ENCODE measurements around the gene ZXDC.

The ZXDC gene

DNA sequence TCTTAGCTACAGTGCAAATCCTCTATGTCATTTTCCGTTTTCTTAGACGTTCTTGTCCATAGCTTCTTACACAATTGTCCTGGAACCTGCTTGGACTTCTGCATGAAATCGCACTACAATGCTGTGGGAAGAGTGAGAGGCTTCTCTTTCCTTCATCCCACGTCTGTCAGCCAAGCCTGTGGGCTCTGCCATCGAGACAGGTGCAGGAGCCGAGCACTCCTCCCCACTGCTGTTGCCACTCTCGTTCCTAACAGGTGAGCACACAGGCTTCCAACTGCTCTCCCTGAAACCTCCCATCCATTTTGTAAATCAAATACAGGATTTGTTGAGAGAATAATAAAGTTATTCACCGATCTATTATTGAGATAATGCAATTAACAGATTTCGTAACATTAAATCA, 23.5 kb downstream of the ZXDC start:
- TF ChIP-seq, protein P1, sequence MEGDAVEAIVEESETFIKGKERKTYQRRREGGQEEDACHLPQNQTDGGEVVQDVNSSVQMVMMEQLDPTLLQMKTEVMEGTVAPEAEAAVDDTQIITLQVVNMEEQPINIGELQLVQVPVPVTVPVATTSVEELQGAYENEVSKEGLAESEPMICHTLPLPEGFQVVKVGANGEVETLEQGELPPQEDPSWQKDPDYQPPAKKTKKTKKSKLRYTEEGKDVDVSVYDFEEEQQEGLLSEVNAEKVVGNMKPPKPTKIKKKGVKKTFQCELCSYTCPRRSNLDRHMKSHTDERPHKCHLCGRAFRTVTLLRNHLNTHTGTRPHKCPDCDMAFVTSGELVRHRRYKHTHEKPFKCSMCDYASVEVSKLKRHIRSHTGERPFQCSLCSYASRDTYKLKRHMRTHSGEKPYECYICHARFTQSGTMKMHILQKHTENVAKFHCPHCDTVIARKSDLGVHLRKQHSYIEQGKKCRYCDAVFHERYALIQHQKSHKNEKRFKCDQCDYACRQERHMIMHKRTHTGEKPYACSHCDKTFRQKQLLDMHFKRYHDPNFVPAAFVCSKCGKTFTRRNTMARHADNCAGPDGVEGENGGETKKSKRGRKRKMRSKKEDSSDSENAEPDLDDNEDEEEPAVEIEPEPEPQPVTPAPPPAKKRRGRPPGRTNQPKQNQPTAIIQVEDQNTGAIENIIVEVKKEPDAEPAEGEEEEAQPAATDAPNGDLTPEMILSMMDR (IDR thresholded peaks at IDR 0.05) = no peak

DNA sequence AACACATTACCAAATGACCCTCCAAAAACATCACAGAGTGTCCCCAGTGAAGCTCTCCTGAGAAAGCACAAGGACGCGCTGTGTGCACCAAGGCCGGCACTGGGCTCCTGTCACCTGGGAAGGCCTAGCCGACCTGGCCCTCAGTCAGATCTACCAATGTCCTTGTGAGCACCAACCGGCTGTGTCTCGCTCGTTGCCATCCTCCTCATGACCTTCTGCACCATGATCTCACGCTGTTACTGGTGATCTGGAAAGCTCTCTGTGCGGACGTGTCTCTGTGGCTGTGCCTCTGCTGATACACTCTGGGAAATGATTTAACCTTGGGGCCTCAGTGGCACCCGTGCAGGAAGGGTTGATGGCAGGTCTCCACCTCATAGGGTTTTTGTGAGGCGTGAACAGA, 24.2 kb downstream of the ZXDC start:
- TF ChIP-seq, protein P1 (IDR thresholded peaks at IDR 0.05) = no peak

DNA sequence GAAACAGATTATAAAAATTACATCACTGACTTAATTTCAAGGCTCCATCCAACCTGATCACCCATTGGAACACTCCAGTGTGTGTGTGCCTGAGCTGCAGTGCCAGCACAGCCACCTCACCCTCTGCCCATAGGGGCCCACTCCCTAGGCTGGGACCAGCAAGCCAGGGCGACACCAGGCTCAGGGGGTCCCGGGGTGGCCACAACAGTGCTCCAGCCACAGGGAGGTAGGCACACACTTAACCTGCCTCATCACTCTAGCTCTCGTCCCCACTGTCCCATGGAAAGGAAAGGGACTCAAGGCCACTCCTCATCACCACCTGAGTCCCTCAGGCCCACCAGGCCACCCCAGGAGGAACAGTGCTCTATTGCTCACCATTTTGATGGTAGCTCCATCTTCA, 24.9 kb downstream of the ZXDC start:
- TF ChIP-seq, protein P1 (IDR thresholded peaks at IDR 0.05) = no peak

DNA sequence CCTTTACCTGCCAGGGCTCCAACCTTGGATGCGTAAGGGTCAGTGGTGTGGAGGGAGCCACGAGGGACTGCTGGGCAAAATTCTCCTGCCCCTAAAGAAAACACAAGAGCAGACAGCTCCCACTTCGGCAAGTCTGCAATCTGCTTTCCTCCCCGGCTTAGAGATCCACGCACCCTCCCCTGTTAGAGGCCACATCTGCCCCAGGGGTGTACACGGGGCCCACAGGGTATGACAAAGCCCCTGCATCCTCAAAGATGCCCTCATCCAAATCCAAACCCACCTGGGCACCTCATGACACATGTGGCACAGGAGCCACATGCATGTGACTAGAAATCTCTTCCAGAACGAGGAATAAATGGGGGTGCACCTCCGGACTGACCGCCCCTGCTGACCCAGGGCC, 25.5 kb downstream of the ZXDC start:
- TF ChIP-seq, protein P1 (IDR thresholded peaks at IDR 0.05) = no peak

DNA sequence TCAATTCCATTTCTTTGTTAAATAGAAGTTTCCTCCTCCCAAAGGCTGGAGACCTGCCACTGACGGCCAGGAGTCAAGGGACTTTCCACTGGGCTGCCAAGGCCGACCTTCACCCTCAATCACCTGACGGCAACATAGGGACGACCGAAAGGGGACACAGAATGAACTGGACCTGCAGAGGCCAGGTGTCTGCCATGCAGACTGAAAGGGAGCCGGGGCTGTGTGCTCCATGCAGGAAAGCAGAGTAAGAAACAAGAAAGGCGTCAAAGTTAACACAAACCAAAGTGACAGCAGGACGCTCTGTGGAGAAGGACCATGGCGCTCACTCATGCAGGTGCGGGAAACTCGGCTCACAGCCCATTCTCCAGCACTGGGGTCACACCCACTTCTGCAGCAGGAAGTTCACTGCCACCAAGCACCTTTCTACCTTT, 26.1 kb downstream of the ZXDC start:
- TF ChIP-seq, protein P1 (IDR thresholded peaks at IDR 0.05) = no peak

DNA sequence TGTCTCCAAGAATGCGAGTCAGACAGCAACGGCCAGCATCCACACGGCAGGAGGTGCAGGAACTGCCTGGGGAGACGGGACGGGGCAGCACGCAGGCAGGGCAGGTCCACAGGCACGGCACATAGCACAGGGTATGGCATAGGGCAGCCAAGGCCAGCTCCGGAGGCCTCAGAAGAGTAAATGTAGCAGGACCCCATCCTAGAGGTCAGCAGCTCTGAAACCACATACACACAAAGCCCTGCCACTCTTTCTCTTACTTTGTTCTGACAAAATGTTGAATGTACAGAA, 26.9 kb downstream of the ZXDC start:
- TF ChIP-seq, protein P1 (IDR thresholded peaks at IDR 0.05) = no peak

DNA sequence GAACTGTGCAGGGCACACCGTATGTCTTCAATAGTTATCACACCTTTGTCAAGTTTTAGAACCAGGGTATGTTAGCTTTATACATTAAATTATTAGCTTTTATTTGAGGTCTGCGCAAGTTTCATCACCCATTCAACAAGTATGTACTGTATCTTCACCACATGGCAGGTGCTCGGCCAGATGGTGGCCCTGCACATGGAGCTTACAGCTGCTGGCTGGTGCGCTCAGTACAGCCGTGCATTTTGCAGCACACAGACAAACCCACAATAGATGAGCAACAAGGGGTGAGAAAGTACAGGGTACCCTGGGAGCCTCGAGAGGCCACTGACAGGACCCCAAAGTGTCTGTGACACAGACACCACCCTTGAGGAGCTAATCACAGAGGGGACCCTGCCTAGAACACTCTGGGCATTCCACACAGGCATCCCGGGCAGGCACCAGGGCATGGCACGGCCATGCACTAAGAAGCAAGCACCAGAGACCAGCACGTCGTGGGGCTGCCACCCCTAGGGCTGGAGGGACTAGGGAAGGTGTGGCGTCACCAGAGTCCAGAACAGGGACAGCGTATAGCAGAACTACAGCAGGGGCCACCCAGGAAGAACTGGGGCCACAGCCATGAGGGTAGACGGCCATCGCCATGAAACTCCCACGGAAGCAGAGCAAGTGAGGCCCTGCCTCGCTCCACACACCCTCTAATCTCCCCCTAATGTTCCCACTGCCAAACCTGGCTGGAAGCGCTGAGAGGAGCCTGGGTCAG, 27.4 kb downstream of the ZXDC start:
- TF ChIP-seq, protein P1 (IDR thresholded peaks at IDR 0.05) = no peak
